Muscle layer of colon (tissue), 2 donors: ENCODE data around the gene DDTL.

Source experiments
- H3K27ac ChIP-seq: one replicate; pipeline ENCODE4 v1.7.0; 2013; ENCODE audit warnings: low read depth, mild to moderate bottlenecking, low read length, moderate library complexity
- H3K27me3 ChIP-seq, 2 donors: one replicate each; pipeline ENCODE4 v1.7.0; 2013; ENCODE audit warnings: low read length in 2 of 2, mild to moderate bottlenecking in 2 of 2; ENCODE audit not compliant: insufficient read depth in 2 of 2, control insufficient read depth in 1 of 2
- H3K36me3 ChIP-seq: one replicate; pipeline ENCODE4 v1.7.0; 2013; ENCODE audit warnings: mild to moderate bottlenecking, low read length; ENCODE audit not compliant: insufficient read depth
- H3K4me1 ChIP-seq: one replicate; pipeline ENCODE4 v1.7.0; 2013; ENCODE audit warnings: mild to moderate bottlenecking, low read length; ENCODE audit not compliant: insufficient read depth
- H3K4me3 ChIP-seq, 2 donors: one replicate each; pipeline ENCODE4 v1.7.0; 2013; ENCODE audit warnings: low read length in 2 of 2, low read depth in 1 of 2, mild to moderate bottlenecking in 1 of 2, moderate library complexity in 1 of 2
- H3K9ac ChIP-seq: one replicate; pipeline ENCODE4 v1.7.0; 2013; ENCODE audit warnings: low read length
- H3K9me3 ChIP-seq: one replicate; pipeline ENCODE4 v1.7.0; 2013; ENCODE audit warnings: mild to moderate bottlenecking, low read length
- donor health status: abdominal sarcoma.
- donor health status: Adenocarcinoma of cecum.

DDTL gene

DNA sequence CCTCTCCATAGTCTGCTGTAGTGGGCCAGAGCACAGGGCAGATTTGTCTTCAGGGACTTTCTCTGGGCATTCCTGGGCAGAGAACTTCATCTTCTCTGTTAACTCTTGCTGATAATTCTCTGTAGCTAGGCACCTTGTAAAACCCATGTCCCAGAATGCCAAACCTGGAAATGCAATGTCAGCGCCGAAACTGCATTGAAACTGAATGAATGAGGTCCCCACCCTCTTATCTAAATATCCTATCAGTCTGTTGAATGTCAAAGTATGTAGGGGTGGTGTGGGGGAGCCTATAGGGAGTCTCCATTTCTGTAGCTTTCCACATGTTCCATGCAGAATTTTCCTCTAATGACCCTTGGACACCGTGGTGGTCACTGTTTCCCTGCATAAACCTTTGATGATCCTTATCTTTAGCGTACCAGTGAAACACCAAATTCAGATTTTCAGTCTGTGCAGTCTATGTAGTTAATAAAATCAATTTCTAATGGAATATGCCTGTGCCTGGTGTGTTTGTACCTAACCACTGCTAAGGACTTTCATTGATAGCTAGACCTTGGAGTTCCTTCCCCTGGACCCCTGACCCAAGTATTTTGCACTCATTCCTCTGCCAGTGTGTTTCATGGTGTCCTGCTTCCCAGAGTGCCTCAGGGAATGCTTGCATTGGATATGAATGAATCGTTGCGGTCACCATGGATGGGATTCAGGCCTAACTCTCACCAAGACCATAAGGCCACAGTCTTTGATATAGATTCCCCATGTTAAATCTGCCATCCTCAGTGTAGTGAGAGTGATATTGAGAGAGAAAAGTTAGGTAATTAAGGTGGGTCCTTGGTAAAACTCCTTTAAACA is 41.9 kb downstream of the DDTL start:
- H3K9ac ChIP-seq, result no peak overlapping the region
- H3K27ac ChIP-seq, result no peak overlapping the region
- no peaks in the 10 kb centered on the region for H3K9me3 ChIP-seq
- no peak overlapping the region for H3K4me3 ChIP-seq
- H3K36me3 ChIP-seq, result no peaks in the 10 kb centered on the region
- H3K27me3 ChIP-seq, result no peaks in the 10 kb centered on the region
- H3K4me1 ChIP-seq, result peaks cover 15% of the 10 kb centered on the region

DNA sequence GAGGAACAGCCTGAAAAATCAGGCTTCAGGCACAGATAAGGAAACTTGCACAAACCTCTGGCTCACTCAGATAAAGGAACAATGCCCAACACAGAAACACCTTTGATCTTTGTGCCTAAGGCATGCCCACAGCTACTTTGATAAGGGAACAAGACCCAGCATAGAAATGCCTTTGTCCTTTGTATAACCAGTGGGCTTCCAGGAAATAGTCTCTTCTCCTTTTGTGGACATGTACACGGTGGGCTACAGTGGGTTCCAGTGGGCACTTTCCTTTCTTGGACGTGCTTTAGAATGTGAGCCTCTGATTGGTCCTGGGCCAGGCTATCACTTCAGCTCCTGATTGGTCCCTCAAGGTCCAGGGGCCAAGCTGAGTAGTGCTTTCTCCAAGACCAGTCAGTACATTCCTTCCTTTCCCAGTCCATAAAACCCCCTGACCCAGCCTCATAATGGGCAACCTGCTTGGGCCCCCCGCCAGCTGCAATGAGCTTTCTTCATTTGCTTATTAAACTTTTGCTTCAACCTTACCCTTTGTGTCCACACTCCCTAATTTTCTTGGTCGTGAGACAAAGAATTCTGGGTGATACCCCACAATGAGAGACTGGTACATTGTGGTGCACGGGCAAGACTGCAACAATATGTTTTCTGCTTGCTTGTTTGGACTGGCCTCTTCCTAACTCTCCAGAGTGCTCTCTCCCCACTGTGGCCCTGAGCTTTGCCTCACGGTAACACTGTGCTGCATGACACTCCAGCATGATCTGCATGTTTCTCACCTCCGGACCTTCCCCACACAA is 42.7 kb downstream of the DDTL start:
- no peak overlapping the region for H3K27ac ChIP-seq
- no peak overlapping the region for H3K9ac ChIP-seq
- no peaks in the 10 kb centered on the region for H3K27me3 ChIP-seq
- H3K4me3 ChIP-seq, result no peak overlapping the region
- H3K4me1 ChIP-seq, result peaks cover 15% of the 10 kb centered on the region
- no peaks in the 10 kb centered on the region for H3K36me3 ChIP-seq
- H3K9me3 ChIP-seq, result no peaks in the 10 kb centered on the region

DNA sequence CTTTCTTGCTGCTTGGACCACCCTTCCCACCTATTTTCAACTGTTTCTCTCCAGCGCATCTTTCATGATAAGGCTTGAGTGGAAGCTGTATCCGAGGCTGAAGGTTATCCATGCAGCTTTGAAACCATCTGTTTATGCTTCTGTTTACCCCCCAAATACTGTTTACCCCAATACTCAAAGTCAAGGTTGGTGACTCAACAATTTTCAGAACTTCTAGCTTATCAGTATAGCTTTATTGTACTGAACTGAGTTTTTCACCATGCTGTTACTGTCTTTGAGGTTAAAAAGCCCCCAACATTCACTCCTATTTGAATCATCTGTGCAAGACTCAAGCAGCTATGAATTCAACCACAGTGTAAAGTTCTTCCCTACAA is 43.3 kb downstream of the DDTL start:
- Histone ChIP-seq H3K27ac (no peak overlapping the region), H3K9ac (no peak overlapping the region), H3K4me1 (peaks cover 13% of the 10 kb centered on the region), H3K4me3 (no peak overlapping the region), H3K9me3 (no peaks in the 10 kb centered on the region), H3K36me3 (no peaks in the 10 kb centered on the region), H3K27me3 (no peaks in the 10 kb centered on the region)

DNA sequence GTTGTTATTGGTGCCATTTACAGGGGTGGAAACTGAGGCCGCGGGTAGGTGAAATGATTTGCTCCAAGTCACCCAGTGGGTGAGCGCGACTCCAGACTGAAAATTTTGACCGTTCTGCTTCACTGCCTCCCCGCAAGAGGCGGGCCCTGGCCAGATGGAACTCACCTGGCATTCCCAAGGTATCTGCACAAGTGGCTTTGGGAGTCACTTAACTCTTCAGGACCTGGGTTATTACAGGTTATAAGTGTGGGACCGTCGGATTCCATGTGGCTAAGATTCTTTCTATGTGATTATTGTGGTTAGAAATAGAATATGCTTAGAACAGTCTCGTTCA is 45.0 kb downstream of the DDTL start:
- no peaks in the 10 kb centered on the region for H3K27me3 ChIP-seq
- H3K9ac ChIP-seq, result peak overlapping the region; percentile 83
- H3K27ac ChIP-seq, result peak overlapping the region; percentile 67
- peaks cover 4% of the 10 kb centered on the region for H3K4me1 ChIP-seq
- no peaks in the 10 kb centered on the region for H3K9me3 ChIP-seq
- H3K36me3 ChIP-seq, result no peaks in the 10 kb centered on the region
- peak overlapping the region; percentile 78 to 93 for H3K4me3 ChIP-seq

DNA sequence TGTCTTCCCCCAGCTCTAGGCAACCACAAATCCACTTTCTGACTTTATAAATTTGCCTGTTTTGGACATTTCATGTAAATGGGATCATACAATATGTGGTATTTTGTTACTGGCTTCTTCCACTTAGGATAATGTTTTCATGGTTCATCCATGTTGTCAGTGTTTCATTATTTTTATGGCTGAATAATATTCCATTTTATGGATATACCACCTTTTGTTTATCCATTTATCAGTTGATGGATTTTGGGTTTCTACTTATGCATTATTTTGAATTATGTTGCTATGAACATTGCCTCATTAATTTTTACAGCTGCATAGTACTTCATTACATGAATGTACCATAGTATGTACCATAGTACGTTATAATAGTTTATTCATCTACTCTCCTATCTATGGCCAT is 49.5 kb downstream of the DDTL start:
- H3K27ac ChIP-seq, result no peak overlapping the region
- no peaks in the 10 kb centered on the region for H3K27me3 ChIP-seq
- no peak overlapping the region for H3K9ac ChIP-seq
- peaks cover 4% of the 10 kb centered on the region for H3K4me1 ChIP-seq
- H3K9me3 ChIP-seq, result no peaks in the 10 kb centered on the region
- H3K36me3 ChIP-seq, result no peaks in the 10 kb centered on the region
- H3K4me3 ChIP-seq, result no peak overlapping the region

DNA sequence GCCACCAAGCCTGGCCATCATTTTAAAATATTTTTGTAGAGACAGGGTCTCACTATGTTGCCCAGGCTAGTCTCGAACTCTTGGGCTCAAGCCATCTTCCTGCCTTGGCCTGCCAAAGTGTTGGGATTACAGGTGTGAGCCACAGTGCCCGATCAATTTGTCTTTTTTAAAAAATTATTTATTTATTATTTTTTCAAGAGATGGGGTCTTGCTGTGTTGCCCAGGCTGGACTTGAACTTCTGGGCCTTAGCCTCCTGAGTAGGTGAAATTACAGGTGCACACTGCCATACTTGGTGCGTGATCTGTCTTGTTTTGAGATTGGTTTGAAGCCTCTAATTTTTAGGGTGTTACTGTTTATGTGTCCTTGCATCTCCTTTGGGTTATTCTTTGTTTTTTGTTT is 54.6 kb downstream of the DDTL start:
- Histone ChIP-seq H3K4me1 (no peaks in the 10 kb centered on the region), H3K9ac (no peak overlapping the region), H3K27me3 (no peaks in the 10 kb centered on the region), H3K36me3 (no peaks in the 10 kb centered on the region), H3K27ac (no peak overlapping the region), H3K4me3 (no peak overlapping the region), H3K9me3 (no peaks in the 10 kb centered on the region)
